Karpas-422 (cell line): Measurements from ENCODE around the gene FAM193B. TPM values are rescaled to one million over a fixed set of nuclear protein-coding genes. Genes with fewer than 3 reads are reported as not detected.

Experiments
- DNase-seq: peaks from one replicate; pipeline ENCODE4 v3.0.0-alpha.2; 2015
- H2AFZ ChIP-seq: fragments of 200-600 bp; sonication (generic); 2 replicates; pipeline ENCODE4 v1.6.1; 2014; ENCODE audit warnings: antibody characterized with exemption, low read length, mixed read lengths
- H3K27ac ChIP-seq: fragments of 200-600 bp; sonication (generic); 2 replicates; pipeline ENCODE4 v1.5.1; 2014; ENCODE audit warnings: mild to moderate bottlenecking, low read length, moderate library complexity
- H3K27me3 ChIP-seq: fragments of 200-600 bp; sonication (generic); 2 replicates; pipeline ENCODE4 v1.6.1; 2014; ENCODE audit warnings: low read length, mixed read lengths
- H3K36me3 ChIP-seq: fragments of 200-600 bp; sonication (generic); 2 replicates; pipeline ENCODE4 v1.6.1; 2014; ENCODE audit warnings: low read length, mixed read lengths; ENCODE audit not compliant: insufficient read depth
- H3K4me1 ChIP-seq: fragments of 200-600 bp; sonication (generic); 2 replicates; pipeline ENCODE4 v1.6.1; 2014; ENCODE audit warnings: mild to moderate bottlenecking, low read length, mixed read lengths
- H3K4me2 ChIP-seq: fragments of 200-600 bp; sonication (generic); 2 replicates; pipeline ENCODE4 v1.6.1; 2014; ENCODE audit warnings: low read length, low read depth, mild to moderate bottlenecking; ENCODE audit not compliant: poor library complexity, severe bottlenecking
- H3K4me3 ChIP-seq: fragments of 200-600 bp; sonication (generic); 2 replicates; pipeline ENCODE4 v1.5.1; 2014; ENCODE audit warnings: mild to moderate bottlenecking, antibody characterized with exemption, low read length, mixed read lengths
- H3K79me2 ChIP-seq: fragments of 200-600 bp; sonication (generic); 2 replicates; pipeline ENCODE4 v1.6.1; 2014; ENCODE audit warnings: mild to moderate bottlenecking, low read length, mixed read lengths
- H3K9ac ChIP-seq: fragments of 200-600 bp; sonication (generic); 2 replicates; pipeline ENCODE4 v1.6.0; 2014; ENCODE audit warnings: low read length
- H3K9me2 ChIP-seq: fragments of 200-600 bp; sonication (generic), shearing (Covaris generic); replicated peaks from 2 replicates; pipeline ENCODE4 v1.6.0; 2014; ENCODE audit warnings: mild to moderate bottlenecking, low read length, moderate library complexity; ENCODE audit not compliant: insufficient read depth
- H3K9me3 ChIP-seq: fragments of 300-700, 200-600 bp; sonication (generic); 2 replicates; pipeline ENCODE4 v1.6.1; 2014; ENCODE audit warnings: low read length, mixed read lengths
- H4K20me1 ChIP-seq: fragments of 200-600 bp; sonication (generic); 2 replicates; pipeline ENCODE4 v1.6.1; 2014; ENCODE audit warnings: mild to moderate bottlenecking, antibody characterized with exemption, low read length, low read depth; ENCODE audit not compliant: insufficient read depth
- total RNA-seq: library from RNA; depleted of rRNA; stranded (reverse); fragments of >200 nt; shearing (Covaris generic); gene quantifications from 2 replicates; pipeline ENCODE4 v1.2.3, GENCODE V29; 2014; ENCODE audit warnings: low replicate concordance; rRNA removed

FAM193B gene
- total RNA-seq = 48.3 and 59.6 TPM in 2 replicates

DNA sequence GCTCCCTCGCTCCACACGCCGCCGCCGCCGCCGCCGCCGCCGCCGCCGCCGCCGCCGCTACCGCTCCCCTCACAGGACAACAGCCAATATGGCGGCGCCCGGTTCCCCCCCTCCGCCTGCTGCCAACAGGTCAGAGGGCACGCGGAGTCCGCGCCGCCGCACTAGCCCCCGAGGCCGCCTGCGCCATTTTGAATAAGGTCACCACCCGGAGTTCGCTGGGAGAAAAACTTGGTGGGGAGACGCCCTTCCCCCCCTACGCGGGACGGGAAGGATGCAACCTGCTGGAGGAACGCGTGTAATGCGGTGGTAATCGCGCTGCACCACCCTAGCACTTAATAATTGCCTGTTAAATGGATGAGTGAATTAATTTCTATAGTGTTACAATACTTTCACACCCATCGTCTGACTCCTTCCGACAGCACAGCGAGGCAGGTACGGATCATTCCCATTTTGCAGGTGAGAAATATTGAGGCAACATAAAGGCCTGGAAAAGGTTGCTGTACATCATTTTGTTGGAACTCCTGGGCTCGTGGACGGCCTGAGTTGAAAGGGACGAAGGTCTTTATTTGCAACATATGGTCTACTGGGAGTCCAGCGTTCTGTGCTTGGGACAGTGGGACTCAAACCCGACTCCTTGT lies at the start of gene FAM193B:
FAM193B (minus strand) TSS at position 90 of the 638 bp plus-strand sequence. CDS start 105 bp downstream, outside the sequence.
- peak within 1 kb of the TSS; percentile 44; the same call in 1 of the 2 replicates for H3K27ac ChIP-seq
- peaks cover 45% of the 10 kb centered on the region for H3K79me2 ChIP-seq
- no peaks in the 10 kb centered on the region for H3K27me3 ChIP-seq

DNA sequence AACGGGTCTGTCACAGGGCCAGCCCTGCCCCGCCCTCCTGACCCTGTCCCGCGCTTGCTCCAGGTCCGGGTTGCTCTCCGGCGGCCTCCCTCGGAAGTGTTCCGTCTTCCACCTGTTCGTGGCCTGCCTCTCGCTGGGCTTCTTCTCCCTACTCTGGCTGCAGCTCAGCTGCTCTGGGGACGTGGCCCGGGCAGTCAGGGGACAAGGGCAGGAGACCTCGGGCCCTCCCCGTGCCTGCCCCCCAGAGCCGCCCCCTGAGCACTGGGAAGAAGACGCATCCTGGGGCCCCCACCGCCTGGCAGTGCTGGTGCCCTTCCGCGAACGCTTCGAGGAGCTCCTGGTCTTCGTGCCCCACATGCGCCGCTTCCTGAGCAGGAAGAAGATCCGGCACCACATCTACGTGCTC lies 49.8 kb upstream of the FAM193B start:
- H3K36me3 ChIP-seq = no peaks in the 10 kb centered on the region
- no peak overlapping the region for H3K9ac ChIP-seq
- H3K4me2 ChIP-seq = no peak overlapping the region
- no peaks in the 10 kb centered on the region for H3K9me2 ChIP-seq
- peaks cover 11% of the 10 kb centered on the region for H3K4me1 ChIP-seq
- no peak overlapping the region for H3K4me3 ChIP-seq
- H3K27me3 ChIP-seq = no peaks in the 10 kb centered on the region
- H3K79me2 ChIP-seq = peaks cover 26% of the 10 kb centered on the region
- 0 out of 2 replicates have a peak, but pooled peaks cover 6% of the 10 kb centered on the region for H4K20me1 ChIP-seq
- H3K9me3 ChIP-seq = no peaks in the 10 kb centered on the region
- H2AFZ ChIP-seq = no peak overlapping the region
- DNase-seq = no peak
- no peak overlapping the region for H3K27ac ChIP-seq

More for the DNA sequence above, at the start of gene FAM193B:
- peaks cover 13% of the 10 kb centered on the region; the same call in 1 of the 2 replicates for H3K36me3 ChIP-seq
- H3K9me3 ChIP-seq = no peaks in the 10 kb centered on the region
- H2AFZ ChIP-seq = peak within 1 kb of the TSS; percentile 76; the same call in 1 of the 2 replicates
- peak within 1 kb of the TSS; percentile 94 for H3K9ac ChIP-seq
- H3K4me1 ChIP-seq = peaks cover 37% of the 10 kb centered on the region
- DNase-seq = peak; percentile 97
- H3K9me2 ChIP-seq = no peaks in the 10 kb centered on the region
- peak within 1 kb of the TSS; percentile 92 for H3K4me3 ChIP-seq
- H3K4me2 ChIP-seq = peak within 1 kb of the TSS; percentile 93
- peaks cover 13% of the 10 kb centered on the region; the same call in 1 of the 2 replicates for H4K20me1 ChIP-seq

DNA sequence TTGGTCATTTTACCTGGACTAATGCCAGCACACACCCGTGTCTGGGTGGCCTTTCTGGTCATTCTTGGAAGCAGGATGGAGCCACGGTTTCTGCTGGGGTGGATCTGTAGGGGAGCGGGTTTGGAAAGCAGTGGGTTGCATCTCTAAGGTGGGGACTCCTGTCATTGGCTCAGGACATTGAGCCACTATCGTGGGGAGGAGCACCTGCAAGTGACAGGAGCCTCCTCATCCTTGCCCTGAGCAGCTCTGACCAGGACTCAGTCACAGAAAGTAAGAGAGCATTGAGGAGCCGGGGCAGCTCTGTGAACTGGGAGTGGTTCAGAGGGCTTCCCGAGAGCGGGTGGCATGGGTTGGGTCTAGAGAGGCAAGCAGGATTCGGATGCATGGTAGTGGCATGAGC lies 49.3 kb upstream of the FAM193B start:
- H3K79me2 ChIP-seq = peaks cover 26% of the 10 kb centered on the region
- peaks cover 12% of the 10 kb centered on the region for H3K4me1 ChIP-seq
- no peak overlapping the region for H3K4me2 ChIP-seq
- 0 out of 2 replicates have a peak, but pooled peaks cover 6% of the 10 kb centered on the region for H4K20me1 ChIP-seq
- H3K36me3 ChIP-seq = no peaks in the 10 kb centered on the region
- no peak for DNase-seq
- no peak overlapping the region for H3K4me3 ChIP-seq
- no peaks in the 10 kb centered on the region for H3K9me3 ChIP-seq
- H3K27me3 ChIP-seq = no peaks in the 10 kb centered on the region
- H3K9ac ChIP-seq = no peak overlapping the region
- H3K27ac ChIP-seq = no peak overlapping the region
- H2AFZ ChIP-seq = no peak overlapping the region
- H3K9me2 ChIP-seq = no peaks in the 10 kb centered on the region

DNA sequence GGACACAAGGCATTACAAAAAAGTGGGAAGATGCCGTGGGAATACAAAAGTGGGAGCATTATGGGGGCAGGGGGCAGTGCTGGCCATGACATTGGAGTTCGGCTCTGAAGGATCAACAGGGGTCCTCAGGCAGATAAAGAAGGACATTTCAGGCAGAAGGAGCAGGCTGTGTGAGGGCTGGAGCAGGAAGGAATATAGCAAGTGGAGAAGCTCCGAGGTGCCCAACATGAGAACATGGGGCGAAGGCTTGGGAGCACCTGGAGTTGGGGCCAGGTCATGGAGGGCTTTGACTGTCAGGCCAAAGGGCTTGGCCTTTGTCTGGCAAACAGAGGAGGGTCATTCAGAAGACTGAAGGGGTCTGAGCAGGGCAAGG lies 48.1 kb upstream of the FAM193B start:
- Histone ChIP-seq H3K27me3 (no peaks in the 10 kb centered on the region), H2AFZ (no peak overlapping the region)

DNA sequence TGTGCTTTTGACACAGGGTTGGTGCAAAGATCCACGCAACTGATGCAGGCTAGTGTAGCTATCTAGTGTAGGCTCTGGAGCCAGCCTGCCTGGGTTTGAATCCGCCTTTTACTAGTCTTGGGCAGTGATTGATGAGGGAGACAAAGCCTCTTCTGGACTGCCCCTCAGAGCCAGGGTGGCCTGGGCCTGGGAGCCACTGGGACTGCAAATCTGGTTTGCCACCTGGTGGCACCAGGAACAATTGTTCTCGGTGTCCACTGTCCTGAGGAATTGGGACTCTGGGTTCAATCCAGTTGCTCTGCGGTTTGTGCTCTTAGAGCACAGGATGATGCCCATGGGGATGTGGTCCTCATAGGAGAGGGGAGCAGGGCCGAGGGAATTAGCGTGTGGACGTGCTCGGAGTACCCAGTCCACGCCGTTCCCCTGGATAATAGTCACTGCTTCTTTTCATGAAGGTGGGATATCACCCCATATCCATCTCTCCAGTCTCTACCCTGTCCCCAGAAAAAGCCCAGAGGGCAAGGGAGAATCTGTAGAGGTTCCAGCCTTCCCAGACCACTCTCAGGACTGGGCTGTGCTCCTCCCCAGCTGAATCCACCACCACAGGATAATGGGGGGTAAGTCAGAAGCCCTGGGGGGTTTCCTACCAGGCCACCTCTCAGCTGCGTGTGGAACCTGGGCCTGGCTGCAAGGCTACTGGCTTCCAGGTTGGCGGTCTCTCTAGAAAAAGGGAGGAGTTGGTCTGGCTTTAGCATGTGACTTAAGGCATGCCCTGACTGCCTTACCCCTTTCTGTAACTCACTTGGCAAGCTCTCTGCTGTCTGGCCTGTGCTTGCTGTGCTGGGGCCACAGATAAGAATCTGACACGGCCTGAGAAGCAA lies 47.5 kb upstream of the FAM193B start:
- peak overlapping the region; percentile 89 for H3K9ac ChIP-seq
- H3K4me3 ChIP-seq = peak overlapping the region; percentile 94
- no peaks in the 10 kb centered on the region for H3K9me3 ChIP-seq
- H4K20me1 ChIP-seq = 0 out of 2 replicates have a peak, but pooled peaks cover 6% of the 10 kb centered on the region
- peaks cover 15% of the 10 kb centered on the region for H3K4me1 ChIP-seq
- peak overlapping the region; percentile 85 for H3K4me2 ChIP-seq
- no peaks in the 10 kb centered on the region for H3K9me2 ChIP-seq
- H3K27ac ChIP-seq = no peak overlapping the region
- no peaks in the 10 kb centered on the region for H3K36me3 ChIP-seq
- no peaks in the 10 kb centered on the region for H3K27me3 ChIP-seq
- H2AFZ ChIP-seq = no peak overlapping the region
- no peak for DNase-seq
- peaks cover 26% of the 10 kb centered on the region for H3K79me2 ChIP-seq

More for the DNA sequence above, 48.1 kb upstream of the FAM193B start:
- no peaks in the 10 kb centered on the region for H3K9me3 ChIP-seq
- H3K79me2 ChIP-seq = peaks cover 26% of the 10 kb centered on the region
- H3K4me2 ChIP-seq = no peak overlapping the region
- H3K27ac ChIP-seq = no peak overlapping the region
- H3K9me2 ChIP-seq = no peaks in the 10 kb centered on the region
- DNase-seq = no peak
- no peak overlapping the region for H3K9ac ChIP-seq
- H3K4me3 ChIP-seq = no peak overlapping the region
- peaks cover 15% of the 10 kb centered on the region for H3K4me1 ChIP-seq
- H3K36me3 ChIP-seq = no peaks in the 10 kb centered on the region
- H4K20me1 ChIP-seq = 0 out of 2 replicates have a peak, but pooled peaks cover 6% of the 10 kb centered on the region

DNA sequence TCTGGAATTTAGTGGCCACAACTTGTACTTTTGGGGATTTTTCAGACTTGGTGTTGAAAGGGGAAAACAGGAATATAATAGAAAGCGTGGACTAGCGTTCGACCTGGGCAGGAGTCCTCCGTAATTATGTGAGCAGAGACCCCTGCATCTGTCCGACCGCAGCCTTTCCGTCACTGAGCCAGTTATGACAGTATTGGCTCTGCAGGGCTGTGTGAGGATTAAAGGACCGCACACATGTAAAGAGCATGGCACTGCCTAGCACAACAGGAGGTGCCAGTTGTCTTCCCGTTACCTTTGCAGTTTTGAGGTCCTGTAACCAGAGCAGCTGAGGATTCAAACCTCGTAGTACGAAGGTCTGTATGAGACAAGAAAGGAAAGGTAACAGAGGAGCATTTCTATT lies 46.8 kb upstream of the FAM193B start:
- DNase-seq = no peak
- H3K9me2 ChIP-seq = no peaks in the 10 kb centered on the region
- no peak overlapping the region for H2AFZ ChIP-seq
- H3K4me3 ChIP-seq = peak overlapping the region; percentile 94
- H3K9ac ChIP-seq = peak overlapping the region; percentile 89
- H3K36me3 ChIP-seq = peaks cover 6% of the 10 kb centered on the region
- H3K27me3 ChIP-seq = no peaks in the 10 kb centered on the region
- peak overlapping the region; percentile 85 for H3K4me2 ChIP-seq
- H3K27ac ChIP-seq = peak overlapping the region; percentile 68
- H3K4me1 ChIP-seq = peaks cover 15% of the 10 kb centered on the region
- no peaks in the 10 kb centered on the region for H3K9me3 ChIP-seq
- H4K20me1 ChIP-seq = 0 out of 2 replicates have a peak, but pooled peaks cover 6% of the 10 kb centered on the region
- H3K79me2 ChIP-seq = peaks cover 26% of the 10 kb centered on the region

DNA sequence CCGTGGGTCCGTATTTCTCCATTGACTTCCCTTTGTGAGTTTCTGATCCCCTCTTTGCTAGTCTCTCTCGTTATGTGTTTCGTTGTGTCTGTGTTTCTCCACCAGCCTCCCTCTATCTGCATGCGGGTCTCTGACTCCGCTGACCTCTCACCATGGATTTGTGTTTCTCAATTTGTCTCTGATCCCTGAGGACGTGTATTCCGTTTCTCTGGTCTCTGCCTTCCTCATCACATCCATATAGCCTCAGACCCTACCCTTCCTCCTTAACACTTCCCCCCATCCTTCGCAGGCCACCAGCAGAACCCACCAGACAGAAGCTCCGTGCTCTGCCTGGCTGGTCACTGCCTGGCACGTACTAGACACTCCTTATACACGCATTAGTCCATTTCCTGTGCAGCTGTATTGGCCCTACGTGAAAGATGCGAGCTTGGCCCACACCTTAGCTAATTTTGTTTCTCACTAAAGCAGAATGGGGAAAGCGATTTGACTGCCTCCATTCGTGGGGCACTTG lies 46.2 kb upstream of the FAM193B start:
- Histone ChIP-seq H4K20me1 (0 out of 2 replicates have a peak, but pooled peaks cover 6% of the 10 kb centered on the region), H3K4me1 (peaks cover 15% of the 10 kb centered on the region), H3K4me2 (peak overlapping the region; percentile 85), H3K36me3 (peaks cover 12% of the 10 kb centered on the region), H3K9ac (peak overlapping the region; percentile 89), H3K79me2 (peaks cover 26% of the 10 kb centered on the region), H3K9me2 (no peaks in the 10 kb centered on the region), H3K9me3 (no peaks in the 10 kb centered on the region), H3K27ac (peak overlapping the region; percentile 68), H3K27me3 (no peaks in the 10 kb centered on the region), H3K4me3 (peak overlapping the region; percentile 94), H2AFZ (peak overlapping the region; percentile 47; the same call in 1 of the 2 replicates)
- DNase-seq = peak; percentile 63
